Astrocyte (in vitro differentiated cells and primary cell): ENCODE measurements around the gene OLFML2B. TPM values are rescaled to one million over a fixed set of nuclear protein-coding genes. Genes with fewer than 3 reads are reported as not detected.

ENCODE experiments used
- DNase-seq: peaks from one replicate; pipeline ENCODE4 v3.0.0-alpha.2; 2010; ENCODE audit warnings: low read depth
- FAIRE-seq: peaks from 2 replicates; lab custom pipeline; 2011; peaks lifted over from hg19 to GRCh38; lab: Jason Lieb, UNC
- H2AFZ ChIP-seq: 2 replicates; pipeline ENCODE4 v1.6.0; 2012; ENCODE audit warnings: low read depth, low read length, inconsistent platforms
- H3K27ac ChIP-seq: 2 replicates; pipeline ENCODE4 v1.5.1; 2011; ENCODE audit warnings: low read depth, low read length, inconsistent platforms
- H3K27me3 ChIP-seq: 2 replicates; pipeline ENCODE4 v1.6.0; 2011; ENCODE audit warnings: low read length, inconsistent platforms; ENCODE audit not compliant: insufficient read depth
- H3K36me3 ChIP-seq: 2 replicates; pipeline ENCODE4 v1.5.1; 2011; ENCODE audit warnings: low read length, inconsistent platforms; ENCODE audit not compliant: insufficient read depth
- H3K4me1 ChIP-seq: 2 replicates; pipeline ENCODE4 v1.5.1; 2011; ENCODE audit warnings: low read length, inconsistent platforms; ENCODE audit not compliant: insufficient read depth
- H3K4me2 ChIP-seq: 2 replicates; pipeline ENCODE4 v1.6.0; 2012; ENCODE audit warnings: low read length, inconsistent platforms
- H3K4me3 ChIP-seq: 2 replicates; pipeline ENCODE4 v1.5.1; 2011; ENCODE audit warnings: low read depth, mild to moderate bottlenecking, low read length, inconsistent platforms; ENCODE audit not compliant: insufficient read depth
- H3K79me2 ChIP-seq: 2 replicates; pipeline ENCODE4 v1.6.0; 2012; ENCODE audit warnings: mild to moderate bottlenecking, low read length, inconsistent platforms; ENCODE audit not compliant: insufficient read depth
- H3K9ac ChIP-seq: 2 replicates; pipeline ENCODE4 v1.6.0; 2012; ENCODE audit warnings: mild to moderate bottlenecking, low read length, inconsistent platforms
- H3K9me3 ChIP-seq: 2 replicates; pipeline ENCODE4 v1.5.1; 2012; ENCODE audit warnings: low read depth, mild to moderate bottlenecking, low read length, inconsistent platforms; ENCODE audit not compliant: insufficient read depth
- H4K20me1 ChIP-seq: 2 replicates; pipeline ENCODE4 v1.6.0; 2012; ENCODE audit warnings: low read length, inconsistent platforms; ENCODE audit not compliant: insufficient read depth
- H3K27ac Mint-ChIP-seq: one replicate; pipeline ENCODE4 v1.8.0; 2021; ENCODE audit warnings: mild to moderate bottlenecking, mixed read lengths; ENCODE audit not compliant: unreplicated experiment
- H3K27me3 Mint-ChIP-seq: one replicate; pipeline ENCODE4 v1.8.0; 2021; ENCODE audit warnings: low read depth, mixed read lengths; ENCODE audit not compliant: unreplicated experiment
- H3K36me3 Mint-ChIP-seq: one replicate; pipeline ENCODE4 v1.8.0; 2021; ENCODE audit warnings: low read depth, mixed read lengths; ENCODE audit not compliant: unreplicated experiment
- H3K4me1 Mint-ChIP-seq: one replicate; pipeline ENCODE4 v1.8.0; 2021; ENCODE audit warnings: low read depth, mixed read lengths; ENCODE audit not compliant: unreplicated experiment
- H3K4me3 Mint-ChIP-seq: one replicate; pipeline ENCODE4 v1.8.0; 2021; ENCODE audit warnings: mild to moderate bottlenecking, moderate library complexity, mixed read lengths; ENCODE audit not compliant: unreplicated experiment
- H3K9me3 Mint-ChIP-seq: one replicate; pipeline ENCODE4 v1.8.0; 2021; ENCODE audit warnings: mild to moderate bottlenecking, mixed read lengths; ENCODE audit not compliant: unreplicated experiment
- CTCF ChIP-seq: IDR thresholded peaks from 2 replicates; pipeline ENCODE4 v1.5.1; 2011; ENCODE audit warnings: low read depth, mild to moderate bottlenecking, inconsistent platforms, low read length, moderate library complexity; ENCODE audit not compliant: insufficient read depth
- EZH2 ChIP-seq: IDR thresholded peaks from 2 replicates; pipeline ENCODE4 v1.6.1; 2012; ENCODE audit warnings: mild to moderate bottlenecking, low read length, inconsistent platforms; ENCODE audit not compliant: insufficient read depth
- total RNA-seq: library from RNA; stranded (reverse); gene quantifications from 2 replicates; pipeline ENCODE4 v1.2.1, GENCODE V29; 2021

The OLFML2B gene
- total RNA-seq, 1 donor from 2014 or later, result 14.7 TPM

DNA sequence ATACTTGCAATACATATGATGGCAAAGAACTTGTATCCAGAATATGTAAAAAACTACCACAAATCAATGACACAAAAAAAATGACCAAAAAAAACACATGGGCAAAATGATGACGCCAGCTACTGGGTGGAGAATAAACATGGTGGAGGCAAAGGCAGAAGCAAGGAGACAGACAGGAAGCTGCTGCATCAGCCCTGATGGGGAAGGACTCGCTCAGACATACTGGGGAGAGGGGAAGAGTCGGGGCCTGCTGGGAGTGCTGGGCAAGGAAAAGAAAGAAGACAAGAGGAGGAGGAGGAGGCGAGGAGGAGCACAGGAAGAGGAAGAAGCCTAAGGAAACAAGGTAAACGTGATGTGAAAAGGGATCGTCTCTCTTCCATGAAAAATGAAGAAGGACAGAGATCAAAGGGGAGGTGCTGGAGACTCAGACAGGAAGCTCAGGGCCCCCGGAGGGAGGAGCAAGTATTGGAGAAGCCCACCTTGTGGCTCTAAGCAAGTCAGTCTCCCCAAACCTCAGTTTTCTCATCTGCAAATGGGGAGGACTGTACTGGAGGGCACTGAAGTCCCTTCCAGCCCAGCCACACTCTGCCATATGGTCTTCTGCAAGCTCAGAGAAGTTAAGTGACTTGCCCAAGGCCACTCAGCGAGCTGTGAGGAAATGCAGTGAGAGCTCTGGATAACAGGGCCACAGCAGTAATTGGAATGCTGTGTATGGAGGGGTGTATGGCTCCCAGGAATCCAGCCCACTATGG is 24.2 kb downstream of the OLFML2B start:
- peaks cover 12% of the 10 kb centered on the region for H3K36me3 Mint-ChIP-seq
- no peaks in the 10 kb centered on the region for H3K27me3 Mint-ChIP-seq
- no peaks in the 10 kb centered on the region for H3K9me3 Mint-ChIP-seq
- H3K9me3 ChIP-seq, result no peaks in the 10 kb centered on the region
- H3K4me2 ChIP-seq, result no peak overlapping the region
- H3K27me3 ChIP-seq, result no peaks in the 10 kb centered on the region
- H3K4me3 ChIP-seq, result no peak overlapping the region
- peaks cover 26% of the 10 kb centered on the region for H3K4me1 ChIP-seq
- DNase-seq (no peak), FAIRE-seq (no peak)
- no peak overlapping the region for H3K4me3 Mint-ChIP-seq
- no peaks in the 10 kb centered on the region for H3K36me3 ChIP-seq
- no peak overlapping the region for H3K9ac ChIP-seq
- no peaks in the 10 kb centered on the region for H4K20me1 ChIP-seq
- H3K79me2 ChIP-seq, result no peaks in the 10 kb centered on the region
- no peak overlapping the region for H3K27ac Mint-ChIP-seq
- H2AFZ ChIP-seq, result no peak overlapping the region
- no peak overlapping the region for H3K27ac ChIP-seq
- peaks cover 23% of the 10 kb centered on the region for H3K4me1 Mint-ChIP-seq
- TF ChIP-seq EZH2 (no peak), CTCF (no peak)

- no peaks in the 10 kb centered on the region for H3K9me3 Mint-ChIP-seq
- no peaks in the 10 kb centered on the region for H3K27me3 ChIP-seq
- no peak for TF ChIP-seq CTCF
- no peak for TF ChIP-seq EZH2
- DNase-seq (peak; percentile 49), FAIRE-seq (no peak)
- H3K4me3 Mint-ChIP-seq, result no peak overlapping the region
- H3K27me3 Mint-ChIP-seq, result no peaks in the 10 kb centered on the region
- peaks cover 22% of the 10 kb centered on the region for H3K4me1 ChIP-seq
- no peak overlapping the region for H3K27ac Mint-ChIP-seq
- no peaks in the 10 kb centered on the region for H3K9me3 ChIP-seq
- no peak overlapping the region for H3K4me3 ChIP-seq
- no peaks in the 10 kb centered on the region for H4K20me1 ChIP-seq
- no peak overlapping the region for H3K4me2 ChIP-seq
- no peak overlapping the region for H2AFZ ChIP-seq
- H3K36me3 Mint-ChIP-seq, result peaks cover 16% of the 10 kb centered on the region
- H3K4me1 Mint-ChIP-seq, result peaks cover 20% of the 10 kb centered on the region
- no peak overlapping the region for H3K27ac ChIP-seq
- H3K9ac ChIP-seq, result no peak overlapping the region
- H3K79me2 ChIP-seq, result no peaks in the 10 kb centered on the region
- no peaks in the 10 kb centered on the region for H3K36me3 ChIP-seq
These were observed 24.9 kb downstream of the OLFML2B start for GRCh38 chr1:161998811-161999210.

DNA sequence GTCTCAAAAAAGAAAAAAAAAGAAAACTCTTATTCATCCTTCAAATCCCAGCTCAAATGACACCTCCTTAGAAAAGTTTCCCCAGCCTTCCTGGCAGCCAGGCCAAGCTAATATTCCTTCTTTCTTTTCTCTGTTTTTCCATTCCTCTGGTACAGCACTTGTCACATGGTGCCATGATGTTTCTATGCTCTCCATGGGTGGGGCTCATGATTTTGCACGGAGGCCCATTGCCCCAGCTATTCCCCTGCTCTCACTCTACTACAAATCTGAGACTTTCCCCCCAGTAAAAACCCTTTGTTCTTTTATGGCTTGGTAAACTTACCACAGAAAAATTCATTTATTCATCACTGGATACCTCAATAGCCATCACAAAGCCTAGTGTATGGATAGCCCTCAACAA is 26.5 kb downstream of the OLFML2B start:
- H2AFZ ChIP-seq, result no peak overlapping the region
- H3K4me1 Mint-ChIP-seq, result peaks cover 8% of the 10 kb centered on the region

More for the DNA sequence above, 26.5 kb downstream of the OLFML2B start:
- Histone ChIP-seq H3K36me3 (no peaks in the 10 kb centered on the region), H3K79me2 (no peaks in the 10 kb centered on the region), H3K27me3 (no peaks in the 10 kb centered on the region), H4K20me1 (no peaks in the 10 kb centered on the region), H3K4me2 (no peak overlapping the region), H3K4me1 (peaks cover 8% of the 10 kb centered on the region), H3K4me3 (no peak overlapping the region), H3K9ac (no peak overlapping the region), H3K9me3 (no peaks in the 10 kb centered on the region), H3K27ac (no peak overlapping the region)
- H3K27me3 Mint-ChIP-seq, result no peaks in the 10 kb centered on the region
- H3K27ac Mint-ChIP-seq, result no peak overlapping the region
- TF ChIP-seq EZH2, result no peak
- no peak for TF ChIP-seq CTCF
- DNase-seq (no peak), FAIRE-seq (no peak)
- H3K9me3 Mint-ChIP-seq, result peaks cover 11% of the 10 kb centered on the region
- H3K4me3 Mint-ChIP-seq, result no peak overlapping the region
- peaks cover 24% of the 10 kb centered on the region for H3K36me3 Mint-ChIP-seq
